Measurements from ENCODE around the gene THBS4.
A peak's percentile ranks its signal among the peaks of the same experiment; 100 is the strongest.

The THBS4 gene

GRCh38 chr5:80048084-80048780 is 13.1 kb downstream of the THBS4 start:
- DNase-seq (ENCODE audit: low read depth in 2 of 2): no peak

- DNase-seq (ENCODE audit: low read depth in 2 of 2): no peak
Measured at GRCh38 chr5:80052464-80052863, 17.3 kb downstream of the THBS4 start.

- DNase-seq (ENCODE audit: low read depth in 2 of 2): no peak
Measured at GRCh38 chr5:80054682-80055081, 19.5 kb downstream of the THBS4 start.

- no peak for DNase-seq (ENCODE audit: low read depth in 2 of 2)
Measured at GRCh38 chr5:80055491-80056170, 20.5 kb downstream of the THBS4 start.

- DNase-seq (ENCODE audit: low read depth in 2 of 2): no peak
Measured at GRCh38 chr5:80057099-80057498, 22.0 kb downstream of the THBS4 start.

- no peak for DNase-seq (ENCODE audit: low read depth in 2 of 2)
Measured at GRCh38 chr5:80057921-80058320, 22.8 kb downstream of the THBS4 start.

- DNase-seq (ENCODE audit: low read depth in 2 of 2): no peak
Measured at GRCh38 chr5:80059354-80059980, 24.3 kb downstream of the THBS4 start.

GRCh38 chr5:80060966-80061365 is 25.8 kb downstream of the THBS4 start:
- peak in 1 of 2 experiments; percentile 11 for DNase-seq (ENCODE audit: low read depth in 2 of 2)

GRCh38 chr5:80061547-80061946 is 26.4 kb downstream of the THBS4 start:
- no peak for DNase-seq (ENCODE audit: low read depth in 2 of 2)

- peak in 1 of 2 experiments; percentile 6 for DNase-seq (ENCODE audit: low read depth in 2 of 2)
Measured at GRCh38 chr5:80064124-80064523, 29.0 kb downstream of the THBS4 start.

GRCh38 chr5:80067016-80067415 is 31.9 kb downstream of the THBS4 start:
- DNase-seq (ENCODE audit: low read depth in 2 of 2): no peak

GRCh38 chr5:80067531-80068245 is 32.5 kb downstream of the THBS4 start:
- DNase-seq (ENCODE audit: low read depth in 2 of 2): no peak

- DNase-seq (ENCODE audit: low read depth in 2 of 2): no peak
Measured at GRCh38 chr5:80068246-80068636, 33.1 kb downstream of the THBS4 start.

- DNase-seq (ENCODE audit: low read depth in 2 of 2): no peak
Measured at GRCh38 chr5:80068775-80069174, 33.6 kb downstream of the THBS4 start.

GRCh38 chr5:80069251-80069800 is 34.2 kb downstream of the THBS4 start:
- peak in 1 of 2 experiments; percentile 13 for DNase-seq (ENCODE audit: low read depth in 2 of 2)

- no peak for DNase-seq (ENCODE audit: low read depth in 2 of 2)
Measured at GRCh38 chr5:80069918-80070318, 34.8 kb downstream of the THBS4 start.

GRCh38 chr5:80070338-80071056 is 35.3 kb downstream of the THBS4 start:
- DNase-seq (ENCODE audit: low read depth in 2 of 2): peak in 1 of 2 experiments; percentile 35

- DNase-seq (ENCODE audit: low read depth in 2 of 2): no peak
Measured at GRCh38 chr5:80071510-80072021, 36.4 kb downstream of the THBS4 start.

- no peak for DNase-seq (ENCODE audit: low read depth in 2 of 2)
Measured at GRCh38 chr5:80072103-80073073, 37.2 kb downstream of the THBS4 start.

All from fibroblast of skin of left quadriceps (primary cell).